Heart left ventricle (tissue), 13 donors: ENCODE results near the gene KIF26A.

Source experiments
- POLR2A ChIP-seq, 2 donors: fragments of 450-650 bp; IDR thresholded peaks; one replicate each; pipeline ENCODE4 v1.6.1; 2017; ENCODE audit warnings: antibody characterized with exemption in 2 of 2, mild to moderate bottlenecking in 2 of 2, moderate library complexity in 2 of 2
- TF ChIP-seq, protein P1 (sequence below), 12 donors: fragments of 200-600 bp; sonication (generic) in 4 of 12; IDR thresholded peaks; one replicate each; pipeline versions ENCODE4 v1.5.0 to v1.8.0; 2018 to 2022; ENCODE audit warnings: antibody characterized with exemption in 12 of 12, mild to moderate bottlenecking in 5 of 12
- donor health status: ischemic (EF 13 %, LVEDD 7.1; RV severe dilation, severe dysfunction).
- donor health status: DM: no; HTN: yes; CAD: no.
- donor health status: DM: no; HTN: no; CAD: no.
- donor health status: ischemic (EF 25% LVEDD 6.9; RV normal size, moderate dysfunction).
- donor health status: ischemic (EF 25% LVEDD 5.7; RV mildly dilated, moderate dysfunction).
- donor health status: ischemic (EF 35%, LVEDD 5.7; RV mildly dilated, moderate dysfunction).
- donor health status: nonischemic (EF 11% LVEDD 7.7; RV severe dilation, severe dysfunction).
- donor health status: DM: yes; HTN: yes; CAD: no.
- donor health status: PGD.
- donor health status: ischemic (EF 29% LVEDD 5.4; RV normal size, mild dysfunction).
- donor health status: nonischemic (EF 23%, LVEDD 6.1; RV moderate dilation, normal function).

DNA sequence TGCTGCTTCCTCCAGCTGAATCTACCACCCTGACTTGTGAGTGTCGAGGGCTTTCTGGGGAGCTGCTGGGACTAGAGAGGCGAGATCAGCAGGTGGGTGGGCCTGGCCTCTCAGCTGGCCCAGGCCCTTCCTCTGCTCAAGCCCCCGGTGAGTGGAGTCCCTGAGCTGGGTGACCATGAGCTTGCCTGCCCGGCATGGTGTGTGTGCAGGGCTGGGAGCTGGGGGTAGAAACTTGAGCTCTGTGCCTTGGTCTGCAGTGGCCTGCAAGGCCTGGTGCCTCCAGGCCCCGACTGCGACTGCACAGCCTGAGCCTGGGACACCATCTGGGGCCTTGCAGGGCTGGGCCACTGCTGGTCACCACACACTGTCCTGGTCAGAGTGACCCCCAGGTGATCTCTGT is 67.4 kb downstream of the KIF26A start:
- TF ChIP-seq, protein P1, sequence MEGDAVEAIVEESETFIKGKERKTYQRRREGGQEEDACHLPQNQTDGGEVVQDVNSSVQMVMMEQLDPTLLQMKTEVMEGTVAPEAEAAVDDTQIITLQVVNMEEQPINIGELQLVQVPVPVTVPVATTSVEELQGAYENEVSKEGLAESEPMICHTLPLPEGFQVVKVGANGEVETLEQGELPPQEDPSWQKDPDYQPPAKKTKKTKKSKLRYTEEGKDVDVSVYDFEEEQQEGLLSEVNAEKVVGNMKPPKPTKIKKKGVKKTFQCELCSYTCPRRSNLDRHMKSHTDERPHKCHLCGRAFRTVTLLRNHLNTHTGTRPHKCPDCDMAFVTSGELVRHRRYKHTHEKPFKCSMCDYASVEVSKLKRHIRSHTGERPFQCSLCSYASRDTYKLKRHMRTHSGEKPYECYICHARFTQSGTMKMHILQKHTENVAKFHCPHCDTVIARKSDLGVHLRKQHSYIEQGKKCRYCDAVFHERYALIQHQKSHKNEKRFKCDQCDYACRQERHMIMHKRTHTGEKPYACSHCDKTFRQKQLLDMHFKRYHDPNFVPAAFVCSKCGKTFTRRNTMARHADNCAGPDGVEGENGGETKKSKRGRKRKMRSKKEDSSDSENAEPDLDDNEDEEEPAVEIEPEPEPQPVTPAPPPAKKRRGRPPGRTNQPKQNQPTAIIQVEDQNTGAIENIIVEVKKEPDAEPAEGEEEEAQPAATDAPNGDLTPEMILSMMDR (IDR thresholded peaks at IDR 0.05), result no peak
- TF ChIP-seq POLR2A (IDR thresholded peaks at IDR 0.05), result no peak
